Activated T-helper 2 cell treated with anti-CD3 and anti-CD28 coated beads, Interferon-gamma antibody, Interleukin-2, Interleukin-4, amounts not matched to agents 10 μg/mL and 5 μg/mL and 100 μg/mL, durations not matched to agents 14 hours and 24 hours and 36 hours (primary cell): ENCODE measurements around the gene NRXN2. TPM values are rescaled to one million over a fixed set of nuclear protein-coding genes. Genes with fewer than 3 reads are reported as not detected.

Source experiments
- DNase-seq: peaks from one replicate; pipeline ENCODE4 v3.0.0; 2021; ENCODE audit warnings: low spot score
- H3K27ac Mint-ChIP-seq: one replicate; pipeline ENCODE4 v1.8.0; 2021; ENCODE audit warnings: mixed read lengths
- H3K27me3 Mint-ChIP-seq: one replicate; pipeline ENCODE4 v1.8.0; 2021; ENCODE audit warnings: low read depth, mixed read lengths
- H3K36me3 Mint-ChIP-seq: one replicate; pipeline ENCODE4 v1.8.0; 2021; ENCODE audit warnings: low read depth, mixed read lengths
- H3K4me1 Mint-ChIP-seq: one replicate; pipeline ENCODE4 v1.8.0; 2021; ENCODE audit warnings: low read depth, mixed read lengths
- H3K4me3 Mint-ChIP-seq: one replicate; pipeline ENCODE4 v1.8.0; 2021; ENCODE audit warnings: low read depth, mild to moderate bottlenecking, moderate library complexity, mixed read lengths
- H3K9me3 Mint-ChIP-seq: one replicate; pipeline ENCODE4 v1.8.0; 2021; ENCODE audit warnings: mixed read lengths
- intact Hi-C: fragments of 100-400 bp; cut with micrococcal nuclease; formaldehyde crosslinking; loops from one replicate; pipeline ENCODE4 v1.15.1; 2023
- total RNA-seq: library from RNA; stranded (reverse); gene quantifications from 2 replicates; pipeline ENCODE4 v1.2.3, GENCODE V29; 2022

NRXN2 gene
- total RNA-seq, 1 donor from 2014 or later: not detected

DNA sequence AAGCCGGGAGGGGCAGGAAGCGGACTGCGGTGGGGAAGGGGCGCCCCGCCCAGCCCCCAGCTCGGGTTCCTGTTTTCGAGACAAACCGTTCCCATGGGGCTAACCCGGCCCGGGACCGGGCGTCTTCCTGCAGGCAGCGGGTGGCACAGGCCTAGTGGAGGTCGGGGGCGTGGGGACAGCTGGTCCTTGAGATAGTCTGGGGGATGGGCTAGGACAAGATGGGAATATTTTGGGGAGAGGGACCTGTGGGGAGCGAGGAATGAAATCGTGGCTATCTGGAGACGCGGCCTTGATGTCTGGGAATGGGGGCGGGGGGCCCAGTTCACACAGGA, 22.2 kb upstream of the NRXN2 start:
- peak; percentile 88 for DNase-seq
- peak overlapping the region; percentile 83 for H3K4me3 Mint-ChIP-seq
- peak overlapping the region; percentile 88 for H3K27ac Mint-ChIP-seq
- intact Hi-C loops: loop anchor here (2.0 kb wide), 2 partner anchors 22 to 34 kb away; partner anchors contain the start of gene SF1
- H3K36me3 Mint-ChIP-seq: peaks cover 20% of the 10 kb centered on the region
- H3K4me1 Mint-ChIP-seq: peaks cover 27% of the 10 kb centered on the region
- H3K27me3 Mint-ChIP-seq: no peaks in the 10 kb centered on the region
- H3K9me3 Mint-ChIP-seq: no peaks in the 10 kb centered on the region

GRCh38 chr11:64744544-64745188, 21.7 kb upstream of the NRXN2 start:
- H3K4me3 Mint-ChIP-seq: peak overlapping the region; percentile 86
- H3K4me1 Mint-ChIP-seq: peaks cover 27% of the 10 kb centered on the region
- H3K9me3 Mint-ChIP-seq: no peaks in the 10 kb centered on the region
- peak; percentile 55 for DNase-seq
- H3K27ac Mint-ChIP-seq: peak overlapping the region; percentile 88
- intact Hi-C loops: loop anchor here (2.0 kb wide), 2 partner anchors 22 to 34 kb away; partner anchors contain the start of gene SF1
- H3K36me3 Mint-ChIP-seq: peaks cover 22% of the 10 kb centered on the region
- no peaks in the 10 kb centered on the region for H3K27me3 Mint-ChIP-seq

DNA sequence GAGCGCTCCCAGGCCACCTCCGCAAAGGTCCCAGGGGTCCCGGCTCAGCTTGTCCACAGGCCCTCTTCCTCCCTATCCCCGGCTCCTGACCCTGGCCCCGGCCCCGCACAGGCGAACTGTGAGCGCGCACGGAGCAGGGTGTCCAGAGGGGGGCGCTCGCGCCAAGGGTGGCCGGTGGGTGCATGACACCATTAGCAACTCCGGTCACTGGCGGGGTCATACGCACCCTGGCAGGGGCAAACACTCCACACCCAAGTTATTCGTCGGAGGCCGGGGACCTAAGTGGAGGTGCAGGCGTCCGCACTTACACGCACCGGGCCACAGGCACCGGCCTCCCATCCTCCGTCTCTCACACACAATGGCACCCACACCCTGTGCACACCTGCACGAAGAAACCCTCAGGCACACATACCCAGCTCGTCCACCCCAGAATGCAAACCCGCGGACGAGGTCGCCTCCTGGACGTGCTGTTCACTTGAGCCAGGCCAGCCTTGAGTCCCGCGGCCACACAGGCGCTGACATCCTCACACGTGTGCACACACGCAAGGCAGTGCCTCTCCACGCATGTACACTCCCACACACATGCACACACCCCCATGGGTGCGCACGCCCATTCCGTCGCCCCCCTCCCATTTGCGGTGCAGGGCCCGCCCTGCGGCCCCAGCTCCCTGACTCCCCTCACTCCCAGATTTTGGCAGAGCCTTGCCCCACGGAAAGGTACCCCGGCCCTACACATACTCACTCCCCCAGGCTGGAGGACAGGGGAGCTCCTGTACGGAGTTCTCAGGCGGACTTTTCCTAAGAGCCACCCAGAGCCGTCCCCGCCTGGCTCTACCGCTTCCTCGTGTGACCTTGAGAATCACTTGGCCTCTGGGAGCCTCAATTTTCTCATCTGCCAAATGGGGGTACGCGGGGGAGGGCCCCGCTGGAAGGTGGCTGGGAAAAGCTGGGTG, 20.9 kb upstream of the NRXN2 start, which contains the start of gene RASGRP2:
TSS of gene RASGRP2 (minus strand) at position 552 of the 953 bp plus-strand sequence. CDS start 1,276 bp downstream, outside the sequence.
- peaks cover 28% of the 10 kb centered on the region for H3K36me3 Mint-ChIP-seq
- peak within 1 kb of the TSS; percentile 86 for H3K4me3 Mint-ChIP-seq
- peak; percentile 86 for DNase-seq
- H3K27me3 Mint-ChIP-seq: no peaks in the 10 kb centered on the region
- H3K4me1 Mint-ChIP-seq: peaks cover 30% of the 10 kb centered on the region
- peak within 1 kb of the TSS; percentile 84 for H3K27ac Mint-ChIP-seq
- intact Hi-C loops: loop anchor here (1.0 to 2.0 kb wide), 3 partner anchors 23 to 56 kb away; partner anchors contain the start of gene SF1
- H3K9me3 Mint-ChIP-seq: no peaks in the 10 kb centered on the region

GRCh38 chr11:64742889-64743590, 20.0 kb upstream of the NRXN2 start:
- intact Hi-C loops: loop anchor here (1.0 kb wide), 1 partner anchor 55 kb away; no protein-coding TSS in a partner anchor
- Mint-ChIP-seq H3K27me3 (no peaks in the 10 kb centered on the region), H3K27ac (no peak overlapping the region), H3K4me1 (peaks cover 30% of the 10 kb centered on the region), H3K9me3 (no peaks in the 10 kb centered on the region), H3K36me3 (peaks cover 29% of the 10 kb centered on the region), H3K4me3 (peak overlapping the region; percentile 45)
- peak; percentile 73 for DNase-seq

GRCh38 chr11:64742087-64742888, 19.3 kb upstream of the NRXN2 start:
- Mint-ChIP-seq H3K27ac (no peak overlapping the region), H3K4me3 (peak overlapping the region; percentile 68), H3K9me3 (no peaks in the 10 kb centered on the region), H3K36me3 (peaks cover 34% of the 10 kb centered on the region), H3K4me1 (peaks cover 30% of the 10 kb centered on the region), H3K27me3 (no peaks in the 10 kb centered on the region)
- intact Hi-C loops: no loop called here
- no peak for DNase-seq

DNA sequence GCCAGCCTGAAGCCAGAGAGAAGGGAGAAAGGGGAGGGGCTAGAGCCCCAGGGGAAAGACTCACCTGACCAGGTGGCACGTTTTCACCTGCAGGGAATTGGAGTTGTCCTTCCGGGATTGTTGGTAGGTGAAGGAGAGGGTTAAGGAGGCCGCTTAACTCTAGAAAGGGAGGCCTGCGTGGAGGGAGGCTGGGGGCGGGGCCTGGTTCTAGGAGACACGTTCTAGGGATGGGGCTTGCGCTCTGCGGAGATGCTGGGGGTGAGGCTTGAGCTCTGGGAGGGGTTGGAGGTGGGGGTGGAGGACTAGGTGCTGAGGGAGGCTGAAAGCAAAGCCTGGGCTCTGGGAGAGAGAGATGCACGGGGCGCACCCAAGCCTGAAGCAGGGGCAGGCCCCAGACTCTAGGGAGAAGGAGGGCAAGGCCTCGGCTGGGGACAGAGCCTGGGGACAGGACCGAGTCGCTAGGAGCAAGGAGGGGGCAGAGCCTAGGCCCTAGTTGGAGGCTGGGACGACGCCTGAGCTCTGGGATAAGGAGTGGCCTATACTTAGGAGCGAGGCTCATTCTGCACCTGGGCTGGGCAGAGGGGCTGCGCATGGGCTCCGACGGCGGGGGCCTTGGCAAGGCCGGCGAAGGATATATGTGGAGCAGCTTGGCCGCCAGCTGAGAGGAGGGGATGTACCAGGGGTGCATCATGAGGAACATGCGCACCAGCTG, 18.5 kb upstream of the NRXN2 start:
- peak overlapping the region; percentile 68 for H3K4me3 Mint-ChIP-seq

GRCh38 chr11:64739871-64740270, 16.9 kb upstream of the NRXN2 start:
- Mint-ChIP-seq H3K27me3 (no peaks in the 10 kb centered on the region), H3K27ac (no peak overlapping the region), H3K9me3 (no peaks in the 10 kb centered on the region), H3K4me3 (no peak overlapping the region), H3K36me3 (peaks cover 48% of the 10 kb centered on the region), H3K4me1 (peaks cover 23% of the 10 kb centered on the region)
- intact Hi-C loops: no loop called here
- DNase-seq: no peak

More for the DNA sequence above, 18.5 kb upstream of the NRXN2 start:
- Mint-ChIP-seq H3K4me1 (peaks cover 30% of the 10 kb centered on the region), H3K36me3 (peaks cover 39% of the 10 kb centered on the region), H3K27ac (no peak overlapping the region), H3K27me3 (no peaks in the 10 kb centered on the region), H3K9me3 (no peaks in the 10 kb centered on the region)
- no peak for DNase-seq
- intact Hi-C loops: no loop called here

GRCh38 chr11:64736654-64737053, 13.7 kb upstream of the NRXN2 start:
- H3K9me3 Mint-ChIP-seq: no peaks in the 10 kb centered on the region
- intact Hi-C loops: no loop called here
- peaks cover 62% of the 10 kb centered on the region for H3K36me3 Mint-ChIP-seq
- peaks cover 12% of the 10 kb centered on the region for H3K4me1 Mint-ChIP-seq
- DNase-seq: no peak
- H3K27ac Mint-ChIP-seq: no peak overlapping the region
- no peak overlapping the region for H3K4me3 Mint-ChIP-seq
- H3K27me3 Mint-ChIP-seq: no peaks in the 10 kb centered on the region

GRCh38 chr11:64735725-64736259, 12.8 kb upstream of the NRXN2 start:
- Mint-ChIP-seq H3K27me3 (no peaks in the 10 kb centered on the region), H3K4me3 (no peak overlapping the region), H3K36me3 (peaks cover 59% of the 10 kb centered on the region), H3K27ac (no peak overlapping the region), H3K4me1 (peaks cover 7% of the 10 kb centered on the region), H3K9me3 (no peaks in the 10 kb centered on the region)
- no peak for DNase-seq
- intact Hi-C loops: no loop called here

- Mint-ChIP-seq H3K27me3 (no peaks in the 10 kb centered on the region), H3K4me1 (peaks cover 3% of the 10 kb centered on the region), H3K9me3 (no peaks in the 10 kb centered on the region), H3K27ac (no peak overlapping the region), H3K4me3 (no peak overlapping the region), H3K36me3 (peaks cover 56% of the 10 kb centered on the region)
- intact Hi-C loops: no loop called here
- no peak for DNase-seq
Measured at GRCh38 chr11:64734811-64735724, 12.1 kb upstream of the NRXN2 start.
